Epithelial cell of proximal tubule (primary cell): ENCODE results near the gene RPL18. TPM values are rescaled to one million over a fixed set of nuclear protein-coding genes. Genes with fewer than 3 reads are reported as not detected.

Experiments used
- DNase-seq: peaks from one replicate; pipeline ENCODE4 v3.0.0-alpha.2; 2011; ENCODE audit warnings: low read depth
- H3K4me3 ChIP-seq: 2 replicates; pipeline ENCODE4 v1.5.1; 2011; ENCODE audit warnings: low read depth, mild to moderate bottlenecking, low read length
- CTCF ChIP-seq: conservative IDR thresholded peaks from 2 replicates; pipeline ENCODE4 v1.5.1; 2012; ENCODE audit warnings: low read depth, mild to moderate bottlenecking, low read length
- total RNA-seq: library from RNA; depleted of rRNA; stranded (reverse); fragments of >200 nt; gene quantifications from 2 replicates; pipeline ENCODE4 v1.2.3, GENCODE V29; 2015

RPL18 gene
- total RNA-seq, 1 donor from 2014 or later = 2,927 TPM

- peak; percentile 83 for DNase-seq
- peak overlapping the region; percentile 79 for H3K4me3 ChIP-seq
- TF ChIP-seq CTCF = no peak
Measured at GRCh38 chr19:48637449-48637947, 18.5 kb upstream of the RPL18 start.

GRCh38 chr19:48636859-48637448, 18.0 kb upstream of the RPL18 start, which contains the start of gene DBP:
TSS of gene DBP (minus strand) at chr19:48637379. CDS start at chr19:48636994, 385 bp downstream.
- peak; percentile 25 for TF ChIP-seq CTCF
- DNase-seq = no peak
- H3K4me3 ChIP-seq = peak within 1 kb of the TSS; percentile 79

- peak overlapping the region; percentile 79 for H3K4me3 ChIP-seq
- DNase-seq = no peak
- TF ChIP-seq CTCF = no peak
Measured at GRCh38 chr19:48635966-48636858, 17.2 kb upstream of the RPL18 start.

GRCh38 chr19:48635263-48635965, 16.4 kb upstream of the RPL18 start:
- peak overlapping the region; percentile 79 for H3K4me3 ChIP-seq
- no peak for TF ChIP-seq CTCF
- no peak for DNase-seq

- H3K4me3 ChIP-seq = peak overlapping the region; percentile 79
- DNase-seq = peak; percentile 64
- no peak for TF ChIP-seq CTCF
Measured at GRCh38 chr19:48634424-48635262, 15.7 kb upstream of the RPL18 start.

GRCh38 chr19:48634036-48634342, 15.0 kb upstream of the RPL18 start:
- DNase-seq = no peak
- no peak for TF ChIP-seq CTCF
- H3K4me3 ChIP-seq = peak overlapping the region; percentile 45
